IMR-90 (cell line): ENCODE data around the gene FGF16. TPM values are rescaled to one million over a fixed set of nuclear protein-coding genes. Genes with fewer than 3 reads are reported as not detected.
"Not testable (repeated sequence)": the region's sequence is repeated elsewhere in the genome, so short reads cannot be mapped to it uniquely, and the experiment has no call there.

ENCODE experiments used
- ATAC-seq: fragments of 200-7000 bp; cut with Tn5 transposase; 2 replicates; pipeline ENCODE4 v1.9.1; 2020; ENCODE audit warnings: low read depth, mild to moderate bottlenecking, moderate library complexity
- BruUV-seq: library from RNA; stranded (reverse); fragments of 400-500 nt; replicated peaks from 2 replicates; lab custom pipeline; 2021; lab: Mats Ljungman, UMichigan
- CTCF ChIA-PET: fragments of 300-600 bp; formaldehyde crosslinking; extraction: SDS; loops from one replicate; lab custom pipeline; 2021; ENCODE audit warnings: antibody characterized with exemption; lab: Yijun Ruan, JAX
- POLR2A ChIA-PET: fragments of 300-600 bp; sonication (Branson Sonifier 250); formaldehyde crosslinking; loops from one replicate; lab custom pipeline; 2022; ENCODE audit warnings: antibody characterized with exemption; ENCODE audit not compliant: unreplicated experiment; lab: Charles Lee
- DNase-seq: peaks from one replicate; pipeline ENCODE4 v3.0.0; 2013
- H2AFZ ChIP-seq: replicated peaks from 2 replicates; pipeline ENCODE3; 2013; ENCODE audit warnings: low read length, mild to moderate bottlenecking; ENCODE audit not compliant: poor library complexity
- H2AK5ac ChIP-seq: 2 replicates; pipeline ENCODE4 v1.6.1; 2013; ENCODE audit warnings: low read depth, low read length, inconsistent platforms
- H2AK9ac ChIP-seq: replicated peaks from 2 replicates; pipeline ENCODE3; 2013; ENCODE audit warnings: mild to moderate bottlenecking, low read depth, low read length, moderate library complexity; ENCODE audit not compliant: poor library complexity
- H2BK120ac ChIP-seq: 2 replicates; pipeline ENCODE4 v1.6.1; 2013; ENCODE audit warnings: low read depth, low read length, inconsistent platforms
- H2BK15ac ChIP-seq: 3 replicates; pipeline ENCODE4 v1.6.1; 2013; ENCODE audit warnings: low read depth, low read length, inconsistent platforms
- H2BK20ac ChIP-seq: 2 replicates; pipeline ENCODE4 v1.6.1; 2013; ENCODE audit warnings: low read depth, mild to moderate bottlenecking, inconsistent platforms, low read length, moderate library complexity
- H2BK5ac ChIP-seq: 2 replicates; pipeline ENCODE4 v1.6.1; 2013; ENCODE audit warnings: mild to moderate bottlenecking, low read depth, low read length, inconsistent platforms; ENCODE audit not compliant: poor library complexity, severe bottlenecking
- H3K14ac ChIP-seq: replicated peaks from 2 replicates; pipeline ENCODE4 v1.6.1; 2013; ENCODE audit warnings: low read depth, low read length, inconsistent platforms
- H3K18ac ChIP-seq: 2 replicates; pipeline ENCODE4 v1.6.1; 2013; ENCODE audit warnings: low read depth, low read length, control low read depth
- H3K23ac ChIP-seq: 2 replicates; pipeline ENCODE4 v1.6.1; 2013; ENCODE audit warnings: low read depth, low read length, inconsistent platforms
- H3K27ac ChIP-seq: 2 replicates; pipeline ENCODE4 v1.5.1; 2013; ENCODE audit warnings: mild to moderate bottlenecking, control low read depth, low read length; ENCODE audit not compliant: insufficient read depth
- H3K27me3 ChIP-seq: 2 replicates; pipeline ENCODE4 v1.6.1; 2013; ENCODE audit warnings: low read length; ENCODE audit not compliant: control insufficient read depth, insufficient read depth
- H3K36me3 ChIP-seq: 2 replicates; pipeline ENCODE4 v1.6.1; 2013; ENCODE audit warnings: low read length, mixed read lengths; ENCODE audit not compliant: control insufficient read depth, insufficient read depth
- H3K4ac ChIP-seq: 2 replicates; pipeline ENCODE4 v1.6.1; 2013; ENCODE audit warnings: low read depth, low read length, inconsistent platforms
- H3K4me1 ChIP-seq: 2 replicates; pipeline ENCODE4 v1.6.1; 2013; ENCODE audit warnings: low read length, mixed read lengths; ENCODE audit not compliant: control insufficient read depth, insufficient read depth
- H3K4me2 ChIP-seq: 2 replicates; pipeline ENCODE4 v1.6.1; 2013; ENCODE audit warnings: low read depth, mild to moderate bottlenecking, control low read depth, low read length, moderate library complexity
- H3K4me3 ChIP-seq: 2 replicates; pipeline ENCODE4 v1.5.1; 2013; ENCODE audit warnings: low read depth, mild to moderate bottlenecking, control low read depth, low read length, moderate library complexity; ENCODE audit not compliant: insufficient read depth
- H3K56ac ChIP-seq: 2 replicates; pipeline ENCODE4 v1.6.1; 2013; ENCODE audit warnings: low read length, inconsistent platforms; ENCODE audit not compliant: insufficient read depth; ENCODE audit errors: extremely low read depth
- H3K79me1 ChIP-seq, 2 experiments: 2 replicates each; pipeline ENCODE4 v1.6.1; 2013; ENCODE audit warnings: low read length in 2 of 2, inconsistent platforms in 1 of 2, low read depth in 1 of 2
- H3K9ac ChIP-seq: 2 replicates; pipeline ENCODE4 v1.6.1; 2013; ENCODE audit warnings: low read depth, low read length, control low read depth
- H3K9me1 ChIP-seq: 2 replicates; pipeline ENCODE4 v1.6.1; 2013; ENCODE audit warnings: low read length, inconsistent platforms; ENCODE audit not compliant: insufficient read depth
- H3K9me3 ChIP-seq: 2 replicates; pipeline ENCODE4 v1.6.1; 2013; ENCODE audit warnings: low read length; ENCODE audit not compliant: control insufficient read depth, insufficient read depth
- H4K20me1 ChIP-seq: 2 replicates; pipeline ENCODE4 v1.6.1; 2013; ENCODE audit warnings: low read length, inconsistent platforms; ENCODE audit not compliant: insufficient read depth
- H4K5ac ChIP-seq: 2 replicates; pipeline ENCODE4 v1.6.1; 2013; ENCODE audit warnings: mild to moderate bottlenecking, low read depth, low read length, control low read depth
- H4K8ac ChIP-seq, 2 experiments: 2 replicates each; pipeline ENCODE4 v1.6.1; 2013; ENCODE audit warnings: low read depth in 2 of 2, low read length in 2 of 2, control low read depth in 1 of 2, inconsistent platforms in 1 of 2
- H4K91ac ChIP-seq: 2 replicates; pipeline ENCODE4 v1.6.1; 2013; ENCODE audit warnings: low read depth, low read length, inconsistent platforms; ENCODE audit not compliant: insufficient read depth
- WGBS, 2 experiments: methylation state at CpG; one replicate each; pipeline versions ENCODE4 v1.1.5 to v1.1.7; 2013; ENCODE audit warnings: missing lambda C conversion rate in 2 of 2; ENCODE audit not compliant: insufficient read length in 1 of 2; ENCODE audit errors: extremely low coverage in 2 of 2; 5-methylcytosine and 5-hydroxymethylcytosine counted together
- dilution Hi-C: fragments of 300-500 bp; cut with HindIII; formaldehyde crosslinking; loops from one replicate; pipeline ENCODE4 v1.14.3; 2018; ENCODE audit warnings: low sequenced_read_pairs; ENCODE audit not compliant: unreplicated experiment
- in situ Hi-C: fragments of 300-500 bp; cut with MboI; formaldehyde crosslinking; loops from 3 replicates; pipeline ENCODE4 v1.14.3; 2019; ENCODE audit warnings: low sequenced_read_pairs, inconsistent platforms, mixed read lengths
- intact Hi-C: fragments of 100-400 bp; cut with micrococcal nuclease; formaldehyde crosslinking; loops from 2 replicates; pipeline ENCODE4 v1.10.0; 2022
- polyA plus RNA-seq, 3 experiments: library from polyadenylated mRNA; depleted of rRNA; stranded (reverse); fragments of >200 nt; gene quantifications; 2 replicates each; pipeline ENCODE4 v1.2.3, GENCODE V29; 2012; ENCODE audit warnings: low replicate concordance in 1 of 3
- total RNA-seq: library from RNA; depleted of rRNA; stranded (reverse); fragments of >200 nt; gene quantifications from 2 replicates; pipeline ENCODE4 v1.2.3, GENCODE V29; 2012

Gene FGF16
- total and polyA plus RNA-seq, 2 of the 4 experiments (the other 2 are of a cell fraction) = not detected

- H4K91ac ChIP-seq, H2BK120ac ChIP-seq, in situ Hi-C loops, BruUV-seq, H3K9me3 ChIP-seq, H3K27me3 ChIP-seq, H3K4me1 ChIP-seq, H3K27ac ChIP-seq, H2BK15ac ChIP-seq, H2AK5ac ChIP-seq, H4K8ac ChIP-seq, H3K56ac ChIP-seq, DNase-seq, H3K23ac ChIP-seq, CTCF ChIA-PET, H3K4me3 ChIP-seq, H3K9ac ChIP-seq, H3K4me2 ChIP-seq, H4K5ac ChIP-seq, H3K14ac ChIP-seq, H2AFZ ChIP-seq, H2AK9ac ChIP-seq, dilution Hi-C loops, ATAC-seq, H3K9me1 ChIP-seq, H4K20me1 ChIP-seq, H2BK20ac ChIP-seq, H3K79me1 ChIP-seq, H3K18ac ChIP-seq, H2BK5ac ChIP-seq, H3K36me3 ChIP-seq, POLR2A ChIA-PET, intact Hi-C loops, H3K4ac ChIP-seq: not testable (repeated sequence)
- WGBS, 2 experiments = no CpG with 5 or more reads among the region's 1 CpG
These were observed 39.4 kb upstream of the FGF16 start for GRCh38 chrX:77407821-77408220.
